Activated gamma-delta T cell treated with anti-CD3 and anti-CD28 coated beads, Interleukin-2, amount 50 U/mL, for 16 hours (primary cell): ENCODE measurements around the gene NADK2.
"Not testable (repeated sequence)": the region's sequence is repeated elsewhere in the genome, so short reads cannot be mapped to it uniquely, and the experiment has no call there.

ENCODE experiments used
- DNase-seq: peaks from one replicate; pipeline ENCODE4 v3.0.0-alpha.2; 2020; ENCODE audit warnings: low read depth

Gene NADK2

DNA sequence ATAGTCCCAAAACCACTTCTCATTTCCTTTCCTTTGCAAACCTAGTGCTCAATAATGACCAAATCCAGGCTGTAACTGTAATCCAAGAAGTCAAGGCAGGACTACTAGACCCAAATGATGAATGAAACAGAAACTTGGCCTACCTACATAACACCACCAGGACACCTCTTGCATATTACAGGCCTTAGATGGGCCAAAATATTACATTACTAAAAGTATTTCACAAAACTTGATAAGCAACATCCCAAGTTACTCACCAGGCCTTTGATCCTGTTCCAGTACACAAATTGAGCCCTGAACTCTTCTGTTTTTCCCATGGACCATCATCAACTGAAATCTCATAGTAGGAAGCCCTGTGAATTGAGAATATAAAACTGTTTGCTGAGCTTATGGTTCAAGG is 34.8 kb downstream of the NADK2 start:
- no peak for DNase-seq

DNA sequence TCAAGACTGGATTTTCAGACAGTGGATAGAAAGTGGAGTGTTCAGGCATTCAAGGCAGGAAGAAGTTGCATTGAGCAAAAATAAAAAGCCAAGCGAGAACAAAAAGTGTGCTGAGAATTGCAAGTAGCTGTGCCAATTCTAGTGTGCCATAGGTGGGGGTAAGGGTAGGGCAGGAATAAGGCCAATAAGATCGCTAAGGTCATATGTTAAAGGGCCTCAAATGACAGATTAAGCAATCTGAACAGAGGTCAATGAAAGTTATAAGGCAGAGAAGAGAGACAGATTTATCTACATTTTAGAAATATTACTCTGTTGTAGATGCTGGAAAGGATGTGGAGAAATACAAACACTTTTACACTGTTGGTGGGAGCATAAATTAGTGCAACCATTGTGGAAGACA is 36.4 kb downstream of the NADK2 start:
- no peak for DNase-seq

DNA sequence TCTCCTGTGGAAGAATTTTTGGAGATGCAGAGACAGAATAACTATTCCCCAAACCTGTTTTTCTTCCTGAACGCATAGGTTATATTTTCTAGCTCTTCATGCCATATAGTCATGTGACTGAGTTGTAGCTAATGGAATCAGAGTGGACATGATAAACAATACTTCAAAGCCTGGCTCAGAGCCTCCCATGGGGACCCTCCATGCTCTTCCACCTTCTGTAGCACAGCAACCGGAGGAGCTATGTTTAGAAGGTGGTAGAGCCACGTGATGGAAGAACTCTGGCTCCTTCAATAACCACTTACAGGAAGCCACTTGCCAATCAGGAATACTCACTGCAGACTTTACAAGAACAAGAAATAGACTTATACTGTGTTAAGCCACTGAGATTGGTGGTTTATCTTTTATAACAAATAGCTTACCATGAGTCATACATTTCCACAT is 39.2 kb downstream of the NADK2 start:
- no peak for DNase-seq

DNA sequence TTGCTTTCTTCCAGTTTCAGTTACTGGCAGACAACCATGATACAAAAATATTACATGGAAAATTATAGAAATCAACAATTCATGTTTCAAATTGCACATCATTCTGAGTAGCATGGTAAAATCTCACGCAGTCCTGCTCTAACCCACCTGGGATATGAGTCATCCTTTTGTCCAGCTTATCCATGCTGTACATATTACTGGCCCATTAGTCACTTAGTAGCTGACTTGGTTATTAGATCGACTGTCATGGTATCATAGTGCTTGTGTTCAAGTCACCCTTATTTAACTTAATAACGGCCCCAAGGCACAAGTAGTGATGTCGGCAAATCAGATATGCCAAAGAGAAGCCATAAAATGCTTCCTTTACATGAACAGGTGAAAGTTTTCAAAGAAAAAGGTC is 41.2 kb downstream of the NADK2 start:
- DNase-seq: no peak

DNA sequence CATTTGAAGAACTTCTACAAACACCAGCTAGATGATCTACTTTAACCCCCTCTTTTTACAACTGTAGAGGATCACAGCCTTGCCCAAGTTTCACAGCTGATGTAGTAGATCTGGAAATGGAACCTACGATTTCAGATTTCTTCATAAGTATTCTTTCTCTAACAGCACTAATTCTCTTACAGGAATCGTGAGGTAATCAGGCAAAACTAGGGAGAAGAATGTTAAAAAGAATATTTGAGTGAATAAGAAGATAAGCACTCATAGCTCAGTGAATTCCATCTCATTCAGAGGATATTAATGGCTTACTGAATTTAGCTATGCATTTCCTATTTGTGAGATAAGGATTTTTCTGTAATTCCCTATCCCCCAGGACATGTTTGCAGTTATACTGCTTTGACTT is 42.1 kb downstream of the NADK2 start:
- DNase-seq: no peak

DNA sequence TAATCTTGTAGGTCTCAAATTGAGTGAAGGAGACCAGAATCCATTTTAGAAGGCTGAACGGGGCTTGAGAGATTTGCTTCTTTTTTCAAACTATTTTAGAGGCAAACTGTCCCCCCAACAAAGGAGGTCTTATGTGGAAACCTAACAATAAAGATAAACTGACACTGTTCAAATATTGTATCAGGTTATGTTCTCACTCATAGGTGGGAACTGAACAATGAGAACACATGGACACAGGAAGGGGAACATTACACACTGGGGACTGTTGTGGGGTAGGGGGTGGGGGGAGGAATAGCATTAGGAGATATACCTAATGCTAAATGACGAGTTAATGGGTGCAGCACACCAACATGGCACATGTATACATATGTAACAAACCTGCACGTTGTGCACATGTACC is 42.9 kb downstream of the NADK2 start:
- not testable (repeated sequence) for DNase-seq

DNA sequence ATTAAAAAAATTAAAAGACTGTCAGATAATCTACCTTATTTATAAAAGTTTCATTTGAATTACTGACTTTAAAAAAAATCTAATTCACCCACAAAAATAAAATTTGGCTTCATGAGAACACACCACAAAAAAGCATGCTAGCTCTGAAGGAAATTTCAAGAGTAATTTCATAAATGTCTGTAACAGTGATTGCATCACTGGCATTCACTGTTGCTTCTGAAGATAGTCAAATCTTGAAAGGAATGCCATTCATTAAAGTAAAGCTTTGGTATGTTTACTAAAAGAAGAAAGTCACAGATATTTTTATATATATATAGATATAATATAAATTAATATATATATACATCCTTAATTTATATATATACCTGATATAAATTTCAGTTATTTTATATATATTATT is 43.4 kb downstream of the NADK2 start:
- no peak for DNase-seq

DNA sequence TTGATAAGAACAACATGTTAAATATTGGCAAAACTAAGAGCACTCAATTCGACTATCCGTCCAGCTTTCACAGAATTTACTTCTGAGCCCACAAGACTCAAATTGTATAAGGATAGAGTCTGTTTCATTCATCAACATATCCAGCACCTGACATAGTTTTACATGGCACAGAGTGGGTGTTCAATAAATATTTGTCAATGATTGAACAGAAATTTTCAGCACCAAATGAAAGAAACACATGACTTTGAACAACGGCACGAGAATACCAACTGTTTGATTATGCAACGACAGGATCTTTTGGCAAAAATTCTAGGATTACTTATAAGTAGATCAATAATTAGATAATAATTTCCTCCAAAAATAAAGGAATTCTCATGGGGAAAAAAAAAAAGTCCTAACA is 48.0 kb downstream of the NADK2 start:
- no peak for DNase-seq

DNA sequence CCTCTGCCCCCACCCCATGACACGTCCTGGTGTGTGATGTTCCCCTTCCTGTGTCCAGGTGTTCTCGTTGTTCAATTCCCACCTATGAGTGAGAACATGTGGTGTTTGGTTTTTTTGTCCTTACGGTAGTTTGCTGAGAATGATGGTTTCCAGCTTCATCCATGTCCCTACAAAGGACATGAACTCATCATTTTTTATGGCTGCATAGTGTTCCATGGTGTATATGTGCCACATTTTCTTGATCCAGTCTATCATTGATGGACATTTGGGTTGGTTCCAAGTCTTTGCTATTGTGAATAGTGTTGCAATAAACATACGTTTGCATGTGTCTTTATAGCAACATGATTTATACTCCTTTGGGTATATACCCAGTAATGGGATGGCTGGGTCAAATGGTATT is 57.3 kb downstream of the NADK2 start:
- not testable (repeated sequence) for DNase-seq

DNA sequence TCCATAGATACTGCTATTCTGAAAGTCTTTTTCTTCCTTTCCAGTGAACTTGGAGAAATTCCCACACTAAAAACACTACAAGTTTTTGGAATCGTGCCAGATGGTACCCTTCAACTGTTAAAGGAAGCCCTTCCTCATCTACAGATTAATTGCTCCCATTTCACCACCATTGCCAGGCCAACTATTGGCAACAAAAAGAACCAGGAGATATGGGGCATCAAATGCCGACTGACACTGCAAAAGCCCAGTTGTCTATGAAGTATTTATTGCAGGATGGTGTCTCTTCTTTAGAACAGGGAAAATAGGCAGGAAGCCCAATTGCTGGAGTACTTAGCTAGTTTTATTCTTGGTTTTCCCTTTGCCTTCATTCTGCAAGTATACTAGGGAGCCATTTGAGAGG is 60.0 kb downstream of the NADK2 start:
- no peak for DNase-seq

DNA sequence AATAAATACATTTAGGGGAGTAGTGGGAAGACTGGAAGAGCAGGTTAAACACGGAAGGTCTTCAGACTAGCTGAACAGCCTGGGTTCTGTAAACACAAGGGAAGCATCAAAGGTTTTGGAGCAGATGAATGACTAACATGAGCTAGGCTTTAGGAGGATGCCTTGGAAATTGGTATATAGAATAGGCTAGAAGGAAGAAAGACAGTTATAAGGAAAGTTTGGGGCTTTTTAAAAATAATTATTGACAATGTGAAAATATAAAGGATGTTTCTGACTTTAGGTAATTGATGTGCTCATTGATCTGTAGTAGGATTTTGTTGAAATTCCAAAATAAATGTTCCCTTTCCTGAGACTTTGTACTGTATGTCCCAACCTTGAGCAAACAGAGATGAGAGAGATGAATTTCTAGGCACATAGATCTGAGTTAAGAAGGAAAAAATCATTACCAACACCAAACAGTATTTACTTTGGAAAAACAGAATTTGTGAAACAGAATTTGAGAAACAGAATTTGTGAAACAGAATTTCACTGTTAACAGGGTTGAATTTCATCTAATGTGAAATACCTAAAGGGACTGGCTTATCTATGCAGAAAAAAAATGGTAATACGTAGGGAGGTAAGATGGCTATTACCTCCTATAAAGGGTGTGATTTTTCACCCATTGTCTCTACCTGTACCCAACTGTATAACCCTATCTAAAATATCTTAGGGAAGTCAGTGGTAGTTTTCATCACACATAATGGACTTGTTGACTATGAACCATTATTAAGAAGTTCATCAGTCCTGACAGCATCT is 61.0 kb downstream of the NADK2 start:
- DNase-seq: no peak

DNA sequence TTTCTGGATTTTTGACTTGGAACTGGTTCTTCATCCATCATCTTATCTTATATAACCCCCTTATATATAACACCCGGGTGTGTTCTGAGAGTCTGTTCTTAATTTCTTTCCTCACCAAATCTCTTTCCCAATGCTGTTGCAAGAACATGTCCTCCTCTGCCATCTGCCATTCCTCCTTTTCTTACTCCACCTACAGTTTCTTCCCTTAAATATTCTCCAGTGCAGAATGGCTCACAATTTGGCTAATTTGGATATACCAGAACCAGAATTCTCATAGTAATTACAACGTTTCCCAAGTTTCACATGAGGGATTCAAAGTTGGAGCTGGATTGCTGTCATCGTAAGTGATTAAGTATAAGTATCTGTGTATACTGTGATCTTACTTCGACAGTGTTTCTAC is 61.8 kb downstream of the NADK2 start:
- no peak for DNase-seq

DNA sequence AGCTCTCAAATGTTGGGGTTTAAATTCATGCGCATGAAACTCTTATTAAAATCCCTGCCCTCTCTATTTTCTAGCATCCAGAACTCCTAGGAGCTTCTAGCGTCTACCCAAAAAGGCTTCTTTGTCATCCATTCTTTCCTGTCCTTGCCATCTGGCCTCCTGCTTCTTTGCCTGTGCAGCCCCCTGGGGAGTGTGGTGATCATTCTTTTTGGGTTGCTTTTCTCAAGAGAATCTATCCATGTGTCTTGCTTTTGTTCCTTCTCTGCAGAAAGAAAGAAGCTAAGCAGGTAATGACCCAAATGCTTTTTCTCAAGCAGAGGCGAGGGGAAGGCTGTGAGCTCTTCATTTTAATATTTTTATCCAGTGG is 63.2 kb downstream of the NADK2 start:
- no peak for DNase-seq

DNA sequence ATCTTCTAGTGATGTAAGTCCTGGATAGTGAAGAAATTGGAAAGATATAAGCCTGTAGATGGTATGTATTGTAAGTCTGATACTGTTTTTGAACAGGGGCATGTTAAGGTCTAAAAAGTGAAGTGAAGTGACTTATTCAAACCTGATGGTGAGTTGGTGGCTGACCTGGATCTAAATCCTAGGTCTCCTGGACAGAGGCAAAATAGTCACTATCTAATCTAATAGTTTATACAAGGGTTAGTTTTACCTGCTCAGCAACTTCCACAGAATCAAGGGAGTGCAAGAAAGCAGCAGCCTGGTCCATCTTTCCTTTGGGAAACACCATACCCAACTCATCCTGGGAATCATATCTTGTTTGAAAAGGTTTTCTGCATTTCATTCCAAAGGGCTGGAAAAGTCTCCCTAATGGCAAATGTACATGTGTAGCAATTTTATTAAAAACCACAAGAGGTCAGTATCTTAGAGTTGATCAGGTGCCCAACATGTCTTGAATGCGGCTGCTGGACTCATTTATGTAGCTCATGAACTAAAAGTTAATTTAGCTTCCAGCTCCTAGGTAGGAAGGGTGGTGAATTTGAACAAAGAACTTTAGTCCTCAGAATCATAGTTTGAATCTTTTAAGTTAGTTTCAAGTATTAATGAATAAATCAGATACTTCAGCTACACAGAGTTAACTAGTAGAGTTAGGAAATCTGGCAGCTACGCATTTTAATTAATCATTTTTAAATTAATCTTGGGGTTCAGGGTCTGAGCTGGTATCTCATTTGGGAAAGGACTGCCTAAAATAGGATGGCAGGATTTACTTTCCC is 63.8 kb downstream of the NADK2 start:
- no peak for DNase-seq

DNA sequence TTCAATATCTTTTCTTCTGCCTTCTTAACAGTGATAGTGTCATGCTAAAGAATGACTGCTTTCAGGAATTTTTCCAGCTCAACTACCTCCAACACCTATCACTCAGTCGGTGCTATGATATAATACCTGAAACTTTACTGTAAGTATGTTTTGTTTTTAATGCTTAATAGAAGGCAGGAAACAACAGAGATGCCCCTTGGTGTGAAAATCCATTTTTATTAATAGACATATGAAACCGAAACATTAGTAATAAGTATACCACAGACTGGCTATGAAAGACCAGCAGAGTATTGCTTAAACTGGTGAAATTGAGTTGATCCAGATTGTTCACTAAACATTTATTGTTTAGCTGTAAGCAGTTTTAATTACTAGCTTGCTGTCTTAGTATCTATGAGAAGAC is 64.6 kb downstream of the NADK2 start:
- DNase-seq: no peak

DNA sequence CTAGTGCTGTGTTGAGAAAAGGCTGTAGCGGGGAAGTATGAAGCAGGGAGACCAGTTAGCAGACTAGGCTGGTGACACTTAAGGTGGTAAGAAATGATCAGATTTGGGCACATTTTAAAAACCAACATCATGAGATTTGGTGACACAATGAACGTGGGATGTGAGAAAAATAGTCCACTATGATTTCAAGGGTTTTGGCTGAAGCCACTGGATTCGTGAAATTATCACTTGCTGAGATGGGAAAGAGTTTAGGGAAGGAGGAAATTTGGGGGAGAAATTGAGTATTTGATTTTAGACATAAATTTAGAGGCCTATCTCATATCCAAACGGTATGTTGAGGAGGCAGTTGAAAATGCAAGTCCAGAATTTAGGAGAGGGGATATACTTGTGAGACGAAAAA is 66.7 kb downstream of the NADK2 start:
- DNase-seq: no peak

DNA sequence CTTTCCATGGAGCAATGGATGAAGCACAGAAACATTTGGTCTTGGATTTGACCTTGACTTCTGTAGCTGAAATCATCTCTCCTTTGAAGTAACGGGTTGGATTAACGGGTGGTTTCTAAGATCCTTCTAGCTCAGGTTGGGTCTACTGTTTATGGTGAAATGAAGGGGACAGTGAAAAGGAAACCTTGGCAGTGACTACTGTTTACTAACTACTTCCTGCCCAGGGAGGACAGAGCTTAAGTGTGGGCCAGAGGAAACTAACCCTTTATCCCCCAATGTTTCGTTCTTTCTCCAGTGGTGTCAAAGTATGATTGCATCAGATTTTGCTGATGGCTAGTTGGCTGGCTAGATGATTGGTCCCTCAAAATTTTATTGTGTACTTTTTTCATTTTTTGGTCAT is 67.6 kb downstream of the NADK2 start:
- no peak for DNase-seq

DNA sequence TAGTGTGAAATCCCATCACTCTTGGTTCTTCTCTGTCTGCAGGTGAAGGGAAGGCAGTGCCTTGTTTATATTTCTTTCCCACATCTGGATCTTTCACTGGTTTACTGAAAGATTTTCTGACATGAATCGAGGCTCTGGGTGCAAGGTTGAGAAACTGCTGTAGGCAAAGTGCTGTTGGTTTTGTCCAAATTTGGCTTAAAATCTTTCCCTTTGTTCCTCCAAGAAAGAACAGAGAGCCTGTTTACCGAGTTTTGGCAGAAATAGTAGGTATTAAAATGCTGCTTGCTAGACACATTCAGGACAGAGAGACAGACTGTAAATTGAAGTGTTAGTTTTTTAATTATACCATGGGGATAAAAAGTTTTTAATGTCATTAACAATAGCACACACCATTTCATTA is 68.3 kb downstream of the NADK2 start:
- DNase-seq: no peak

DNA sequence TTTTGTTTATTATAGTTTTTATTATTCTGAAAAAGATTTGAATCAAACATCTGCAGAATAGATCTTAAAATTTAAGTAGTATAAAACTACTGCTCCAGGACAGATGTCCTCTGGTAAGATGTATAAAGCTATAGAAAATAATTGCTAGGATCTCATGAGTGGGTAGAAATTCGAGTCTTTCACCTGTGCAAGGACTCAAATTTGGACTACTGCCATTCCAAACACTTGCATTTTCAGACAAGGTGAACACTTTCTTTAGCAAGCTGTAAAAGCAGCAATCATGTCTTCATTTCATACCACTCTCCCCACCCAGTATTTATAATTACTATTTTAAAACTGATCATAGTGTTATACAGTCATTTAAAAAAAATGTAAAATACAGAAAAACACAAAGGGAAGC is 69.1 kb downstream of the NADK2 start:
- no peak for DNase-seq

DNA sequence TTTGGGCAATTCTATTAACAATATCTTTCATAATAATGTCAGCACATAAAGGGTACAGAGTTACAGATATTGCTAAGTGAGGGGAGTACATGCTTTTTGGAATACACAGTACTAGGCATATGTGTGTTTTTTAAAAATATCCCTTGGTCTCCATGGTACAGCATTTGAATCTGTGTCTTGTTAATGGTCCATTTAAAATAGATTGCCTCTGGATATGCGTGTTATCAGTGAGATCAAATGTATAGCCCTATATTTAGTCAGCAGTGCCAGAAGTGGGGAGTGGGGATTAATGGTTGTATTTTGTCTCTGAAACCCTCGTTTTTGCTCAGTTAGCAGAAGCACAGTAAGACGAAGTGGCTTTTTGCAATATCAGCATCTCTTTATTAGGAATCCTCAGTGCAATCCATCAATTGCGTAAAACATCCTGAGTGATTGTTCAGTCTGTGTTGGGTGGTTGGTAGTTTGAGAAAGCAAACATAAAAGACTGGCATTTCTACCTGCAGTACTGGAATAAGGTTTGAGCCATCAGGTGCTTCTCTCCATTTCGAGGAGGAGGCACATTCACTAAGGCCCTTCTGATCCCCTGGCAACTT is 70.8 kb downstream of the NADK2 start:
- no peak for DNase-seq

DNA sequence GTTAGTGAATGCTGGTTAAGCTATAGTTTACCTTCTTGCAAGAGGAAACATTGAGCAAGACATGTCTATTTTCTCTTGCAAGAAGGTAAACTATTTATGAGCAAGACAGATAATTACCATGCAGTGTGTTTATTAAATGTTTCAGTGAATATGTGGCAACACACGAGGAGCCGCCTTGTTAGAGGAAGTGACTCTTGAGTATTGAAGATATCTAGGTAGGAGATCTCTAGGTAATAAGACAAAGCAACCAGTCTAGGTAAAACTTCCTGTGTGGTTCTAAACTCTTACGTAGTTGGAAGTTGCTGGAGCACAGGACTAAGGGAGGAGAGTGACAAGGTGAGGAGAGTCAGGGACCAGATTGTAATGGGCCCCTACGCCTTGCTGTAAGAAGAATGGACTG is 73.0 kb downstream of the NADK2 start:
- no peak for DNase-seq

DNA sequence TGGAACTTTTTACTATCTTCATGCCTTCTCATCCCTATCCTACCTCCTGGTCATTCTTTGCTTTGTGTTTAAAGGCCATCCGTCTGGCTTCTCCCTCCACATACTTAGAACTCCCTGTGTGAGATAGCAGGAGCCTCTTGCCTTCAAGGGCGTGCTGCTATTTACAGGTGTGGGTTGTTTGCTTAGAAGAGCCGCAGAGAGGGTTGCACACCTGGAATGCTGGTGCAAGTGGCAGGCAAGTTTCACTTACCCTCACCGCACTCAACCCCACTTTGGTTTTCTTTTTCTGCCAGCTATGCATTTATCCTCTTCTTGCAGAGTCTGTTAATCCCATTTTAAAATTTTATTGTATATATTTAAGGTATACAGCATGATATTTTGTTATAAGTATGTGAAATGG is 77.3 kb downstream of the NADK2 start:
- DNase-seq: no peak

DNA sequence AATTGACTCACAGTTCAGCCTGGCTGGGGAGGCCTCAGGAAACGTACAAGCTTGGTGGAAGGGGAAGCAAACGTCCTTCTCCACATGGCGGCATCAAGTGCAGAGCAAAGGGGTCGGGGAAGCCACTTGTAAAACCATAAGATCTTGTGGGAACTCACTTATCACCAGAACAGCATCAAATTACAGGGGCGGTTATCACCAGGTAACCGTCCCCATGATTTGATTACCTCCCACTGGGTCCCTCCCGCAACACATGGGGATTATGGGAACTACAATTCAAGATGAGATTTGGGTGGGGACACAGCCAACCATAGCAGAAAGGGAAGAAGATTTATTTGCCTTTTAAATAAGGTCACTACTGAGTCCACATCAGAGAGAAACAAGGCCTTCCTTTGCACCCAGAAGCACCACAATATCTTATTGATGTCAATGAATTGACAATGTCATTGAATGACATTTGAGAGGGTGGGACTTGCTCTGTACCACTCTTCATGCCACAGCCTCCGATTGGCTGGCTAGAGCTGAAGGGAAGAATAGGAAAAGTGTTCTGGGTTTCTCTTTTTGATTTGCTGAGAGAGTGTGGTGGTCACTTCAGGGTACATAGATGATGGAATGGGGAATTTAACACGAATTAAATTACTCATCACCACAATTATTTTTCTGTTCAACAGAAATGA is 78.8 kb downstream of the NADK2 start:
- no peak for DNase-seq
